GM13976 (cell line): Measurements from ENCODE around the gene TXNDC5.
"Not testable (repeated sequence)": the region's sequence is repeated elsewhere in the genome, so short reads cannot be mapped to it uniquely, and the experiment has no call there.

Source experiments
- DNase-seq: peaks from one replicate; pipeline ENCODE4 v3.0.0; 2012; ENCODE audit warnings: low spot score
- in situ Hi-C: fragments of 300-500 bp; cut with MboI; formaldehyde crosslinking; loops from one replicate; pipeline ENCODE4 v1.12.0; 2022; ENCODE audit warnings: low sequenced_read_pairs, mixed read lengths, inconsistent platforms; ENCODE audit not compliant: unreplicated experiment
- TF ChIP-seq, protein P1 (sequence below): IDR thresholded peaks from 2 replicates; pipeline ENCODE4 v1.5.1; 2012; ENCODE audit warnings: borderline replicate concordance, mild to moderate bottlenecking; ENCODE audit not compliant: insufficient read depth; ENCODE audit errors: extremely low read depth, missing control alignments, control extremely low read depth

Gene TXNDC5

GRCh38 chr6:7894262-7895124, 16.1 kb downstream of the TXNDC5 start:
- DNase-seq: no peak
- TF ChIP-seq, protein P1, sequence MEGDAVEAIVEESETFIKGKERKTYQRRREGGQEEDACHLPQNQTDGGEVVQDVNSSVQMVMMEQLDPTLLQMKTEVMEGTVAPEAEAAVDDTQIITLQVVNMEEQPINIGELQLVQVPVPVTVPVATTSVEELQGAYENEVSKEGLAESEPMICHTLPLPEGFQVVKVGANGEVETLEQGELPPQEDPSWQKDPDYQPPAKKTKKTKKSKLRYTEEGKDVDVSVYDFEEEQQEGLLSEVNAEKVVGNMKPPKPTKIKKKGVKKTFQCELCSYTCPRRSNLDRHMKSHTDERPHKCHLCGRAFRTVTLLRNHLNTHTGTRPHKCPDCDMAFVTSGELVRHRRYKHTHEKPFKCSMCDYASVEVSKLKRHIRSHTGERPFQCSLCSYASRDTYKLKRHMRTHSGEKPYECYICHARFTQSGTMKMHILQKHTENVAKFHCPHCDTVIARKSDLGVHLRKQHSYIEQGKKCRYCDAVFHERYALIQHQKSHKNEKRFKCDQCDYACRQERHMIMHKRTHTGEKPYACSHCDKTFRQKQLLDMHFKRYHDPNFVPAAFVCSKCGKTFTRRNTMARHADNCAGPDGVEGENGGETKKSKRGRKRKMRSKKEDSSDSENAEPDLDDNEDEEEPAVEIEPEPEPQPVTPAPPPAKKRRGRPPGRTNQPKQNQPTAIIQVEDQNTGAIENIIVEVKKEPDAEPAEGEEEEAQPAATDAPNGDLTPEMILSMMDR: no peak
- in situ Hi-C loops: no loop called here

GRCh38 chr6:7893342-7893741, 17.2 kb downstream of the TXNDC5 start:
- in situ Hi-C loops: no loop called here
- DNase-seq: no peak
- TF ChIP-seq, protein P1: no peak

DNA sequence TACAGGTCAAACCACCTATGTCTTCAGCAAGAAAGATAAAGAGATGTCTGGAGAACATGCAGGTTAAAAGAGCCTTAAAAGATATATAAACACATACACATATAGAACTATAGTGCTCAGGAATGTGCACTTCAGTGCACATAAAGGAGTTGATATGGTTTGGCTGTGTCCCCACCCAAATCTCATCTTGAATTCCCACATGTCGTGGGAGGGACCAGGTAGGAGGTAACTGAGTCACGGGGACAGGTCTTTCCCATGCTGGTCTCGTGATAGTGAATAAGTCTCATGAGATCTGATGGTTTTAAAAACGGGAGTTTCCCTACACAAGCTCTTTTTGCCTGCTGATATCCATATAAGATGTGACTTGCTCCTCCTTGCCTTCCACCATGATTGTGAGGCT, 18.2 kb downstream of the TXNDC5 start:
- DNase-seq, in situ Hi-C loops: not testable (repeated sequence)

- in situ Hi-C loops: no loop called here
- no peak for DNase-seq
- TF ChIP-seq, protein P1: no peak
These were observed 19.3 kb downstream of the TXNDC5 start for GRCh38 chr6:7891078-7891872.

GRCh38 chr6:7888587-7889357, 21.8 kb downstream of the TXNDC5 start:
- in situ Hi-C loops: no loop called here
- DNase-seq: no peak
- TF ChIP-seq, protein P1: no peak

DNA sequence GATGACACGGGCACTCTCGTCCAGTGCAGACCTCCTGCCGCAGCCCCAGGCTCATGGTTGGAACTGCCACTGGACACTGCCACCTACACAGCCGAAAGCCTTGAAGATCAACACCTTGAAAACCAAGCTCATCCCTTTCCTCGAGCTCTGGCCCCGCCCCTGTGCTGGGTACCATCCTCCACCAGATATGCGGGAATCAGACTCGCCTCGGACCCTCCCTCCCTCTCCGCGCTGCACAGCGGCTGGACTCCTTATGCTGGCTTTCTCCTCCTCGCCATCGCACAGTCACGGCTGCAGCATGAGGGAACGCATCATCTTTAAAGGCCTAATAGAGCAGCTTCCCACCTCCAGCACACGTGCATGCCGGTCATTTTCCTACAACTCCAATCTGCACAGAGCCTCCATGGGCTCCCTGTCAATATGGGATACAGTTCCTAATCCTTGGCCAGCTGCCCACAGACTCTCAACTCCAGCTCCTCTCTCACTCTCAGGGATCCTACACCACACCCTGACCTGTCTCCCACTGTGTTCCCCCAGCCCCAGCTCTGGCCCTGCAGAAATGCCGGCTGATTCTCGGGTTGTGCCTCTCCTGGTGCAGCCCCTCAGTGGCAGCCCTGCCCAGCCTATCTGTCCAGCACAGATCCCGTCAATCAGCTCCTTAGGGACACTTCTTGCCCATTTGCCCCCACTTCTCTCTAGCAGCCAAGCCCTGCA, 23.2 kb downstream of the TXNDC5 start:
- no peak for DNase-seq
- in situ Hi-C loops: no loop called here
- TF ChIP-seq, protein P1: no peak
